IPS DF 4.7 (cell line): ENCODE measurements around the gene PAQR6.

Experiments
- DNase-seq: peaks from one replicate; pipeline ENCODE4 v3.0.0-alpha.2; 2013; ENCODE audit warnings: low spot score; ENCODE audit errors: extremely low read depth

Gene PAQR6

GRCh38 chr1:156263288-156263655 is 15.4 kb upstream of the PAQR6 start:
- no peak for DNase-seq

- DNase-seq = no peak
These were observed 14.8 kb upstream of the PAQR6 start for GRCh38 chr1:156262461-156263287.

- no peak for DNase-seq
These were observed 13.0 kb upstream of the PAQR6 start for GRCh38 chr1:156260896-156261295.

GRCh38 chr1:156259805-156260204 is 11.9 kb upstream of the PAQR6 start:
- no peak for DNase-seq

- no peak for DNase-seq
These were observed 11.0 kb upstream of the PAQR6 start for GRCh38 chr1:156258859-156259258.

- DNase-seq = no peak
These were observed 9.9 kb upstream of the PAQR6 start for GRCh38 chr1:156257711-156258110.

GRCh38 chr1:156253634-156254033 is 5.8 kb upstream of the PAQR6 start:
- no peak for DNase-seq

GRCh38 chr1:156251527-156251926 is 3.7 kb upstream of the PAQR6 start:
- DNase-seq = no peak

GRCh38 chr1:156249593-156249992 is 1.7 kb upstream of the PAQR6 start:
- no peak for DNase-seq

- no peak for DNase-seq
These were observed 447 bp upstream of the PAQR6 start for GRCh38 chr1:156248323-156248683.

- no peak for DNase-seq
These were observed 936 bp downstream of the PAQR6 start for GRCh38 chr1:156246781-156247459.

GRCh38 chr1:156246241-156246780 is 1.5 kb downstream of the PAQR6 start:
- no peak for DNase-seq

GRCh38 chr1:156245451-156246232 is 2.2 kb downstream of the PAQR6 start:
- no peak for DNase-seq

GRCh38 chr1:156244712-156245111 is 3.1 kb downstream of the PAQR6 start:
- no peak for DNase-seq

GRCh38 chr1:156244126-156244525 is 3.7 kb downstream of the PAQR6 start:
- no peak for DNase-seq

GRCh38 chr1:156242738-156243137 is 5.1 kb downstream of the PAQR6 start:
- no peak for DNase-seq

- DNase-seq = no peak
These were observed 5.9 kb downstream of the PAQR6 start, which contains the start of gene BGLAP for GRCh38 chr1:156241926-156242325. TSS of gene BGLAP (plus strand) at chr1:156242184. CDS start at chr1:156242232, 48 bp downstream.

- no peak for DNase-seq
These were observed 6.5 kb downstream of the PAQR6 start for GRCh38 chr1:156241311-156241811.

GRCh38 chr1:156238248-156238647 is 9.6 kb downstream of the PAQR6 start:
- no peak for DNase-seq

GRCh38 chr1:156236164-156236563 is 11.7 kb downstream of the PAQR6 start:
- DNase-seq = no peak

- no peak for DNase-seq
These were observed 14.3 kb downstream of the PAQR6 start for GRCh38 chr1:156233426-156234127.
